ENCODE results near the gene SPIN2A.
"Not testable (repeated sequence)": the region's sequence is repeated elsewhere in the genome, so short reads cannot be mapped to it uniquely, and the experiment has no call there.

The SPIN2A gene

DNA sequence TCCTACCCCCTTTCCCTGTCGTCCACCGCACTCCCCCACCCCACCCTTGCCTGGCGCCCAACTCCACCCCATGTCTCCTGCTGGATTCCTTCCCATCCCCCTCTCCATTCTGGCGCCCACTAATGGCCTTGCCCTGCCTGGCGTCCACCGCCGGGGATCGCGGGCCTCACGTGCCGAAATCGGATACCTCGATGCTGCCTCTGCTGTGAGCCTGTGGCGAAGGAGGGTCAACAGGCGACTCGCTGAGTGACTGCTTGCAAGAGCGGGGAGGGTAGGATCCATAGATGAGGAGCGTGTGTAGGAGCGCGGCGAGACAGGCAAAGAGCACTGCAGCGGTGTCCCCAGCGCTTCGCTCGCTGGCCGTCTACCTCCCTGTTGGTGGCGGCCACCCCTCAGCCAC is at the start of gene SPIN2A:
TSS of gene SPIN2A (minus strand) at position 325 of the 400 bp plus-strand sequence. CDS start 800 bp downstream, outside the sequence.
- not testable (repeated sequence) for H3K27ac ChIP-seq; DNase-seq (ENCODE audit: low spot score)
- peak within 1 kb of the TSS; percentile 59 for H3K4me3 ChIP-seq

DNA sequence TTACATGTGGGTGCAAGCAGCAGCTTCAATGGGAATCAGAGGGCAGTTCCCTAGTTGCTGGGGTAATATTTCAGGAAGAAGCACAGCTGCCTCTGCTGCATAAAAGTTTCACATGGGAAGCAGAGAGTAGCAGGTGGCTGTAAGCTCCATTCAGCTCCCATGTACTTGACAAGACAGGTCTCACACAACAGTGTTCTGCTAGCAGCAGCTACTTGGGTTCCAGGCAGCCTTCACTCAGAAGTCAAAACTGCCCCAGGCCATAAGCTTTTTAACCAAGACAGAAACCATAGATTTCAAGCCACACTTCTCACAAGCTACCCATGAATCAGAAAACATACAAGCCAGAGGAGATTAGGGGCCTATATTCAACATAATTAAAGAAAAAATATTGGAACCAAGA is 41.4 kb upstream of the SPIN2A start:
- TF ChIP-seq, protein P1, sequence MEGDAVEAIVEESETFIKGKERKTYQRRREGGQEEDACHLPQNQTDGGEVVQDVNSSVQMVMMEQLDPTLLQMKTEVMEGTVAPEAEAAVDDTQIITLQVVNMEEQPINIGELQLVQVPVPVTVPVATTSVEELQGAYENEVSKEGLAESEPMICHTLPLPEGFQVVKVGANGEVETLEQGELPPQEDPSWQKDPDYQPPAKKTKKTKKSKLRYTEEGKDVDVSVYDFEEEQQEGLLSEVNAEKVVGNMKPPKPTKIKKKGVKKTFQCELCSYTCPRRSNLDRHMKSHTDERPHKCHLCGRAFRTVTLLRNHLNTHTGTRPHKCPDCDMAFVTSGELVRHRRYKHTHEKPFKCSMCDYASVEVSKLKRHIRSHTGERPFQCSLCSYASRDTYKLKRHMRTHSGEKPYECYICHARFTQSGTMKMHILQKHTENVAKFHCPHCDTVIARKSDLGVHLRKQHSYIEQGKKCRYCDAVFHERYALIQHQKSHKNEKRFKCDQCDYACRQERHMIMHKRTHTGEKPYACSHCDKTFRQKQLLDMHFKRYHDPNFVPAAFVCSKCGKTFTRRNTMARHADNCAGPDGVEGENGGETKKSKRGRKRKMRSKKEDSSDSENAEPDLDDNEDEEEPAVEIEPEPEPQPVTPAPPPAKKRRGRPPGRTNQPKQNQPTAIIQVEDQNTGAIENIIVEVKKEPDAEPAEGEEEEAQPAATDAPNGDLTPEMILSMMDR (IDR thresholded peaks at IDR 0.05), result no peak
- DNase-seq (ENCODE audit: low spot score), result no peak
- Histone ChIP-seq H3K27ac (no peak overlapping the region), H3K4me3 (no peak overlapping the region)

DNA sequence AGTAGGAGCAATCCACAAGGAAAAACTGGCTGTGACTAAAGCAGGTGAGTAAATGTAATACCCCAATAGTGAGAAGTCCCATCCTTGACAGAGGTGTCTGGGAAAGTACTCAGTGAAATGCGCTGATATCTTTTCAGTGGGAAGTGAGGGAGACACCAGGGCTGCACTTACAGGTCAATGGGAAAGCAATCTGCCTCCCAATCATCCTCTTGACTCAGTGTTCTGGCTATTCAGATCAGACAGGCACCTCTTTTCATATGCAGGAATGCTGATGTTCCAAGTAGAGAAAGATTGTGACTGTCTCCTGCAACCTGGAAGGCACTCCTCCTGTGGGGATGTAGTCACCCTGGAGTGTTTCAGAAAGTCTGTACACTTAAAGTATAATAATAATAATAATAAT is 39.9 kb upstream of the SPIN2A start:
- Histone ChIP-seq H3K4me3 (no peak overlapping the region), H3K27ac (no peak overlapping the region)
- DNase-seq (ENCODE audit: low spot score), result no peak
- TF ChIP-seq, protein P1 (IDR thresholded peaks at IDR 0.05), result no peak

DNA sequence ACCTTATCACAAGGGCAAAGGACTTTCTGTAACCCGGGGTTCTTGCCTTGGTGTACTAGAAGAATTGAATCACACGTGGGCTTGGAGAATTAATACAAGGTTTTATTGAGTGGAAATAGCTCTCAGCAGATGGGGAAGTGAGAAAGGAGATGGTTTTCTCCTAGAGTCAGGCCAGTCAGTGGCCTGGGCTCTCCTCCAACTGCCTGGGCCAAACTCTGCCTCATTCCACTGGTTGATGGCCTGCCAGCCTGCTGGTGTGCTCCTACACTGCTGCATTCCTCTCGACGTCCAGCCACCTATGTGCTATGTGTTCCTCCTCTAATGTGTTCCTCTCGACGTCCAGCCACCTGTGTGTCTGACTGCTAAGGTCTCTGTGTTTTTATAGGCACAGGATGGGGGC is 35.3 kb upstream of the SPIN2A start:
- Histone ChIP-seq H3K27ac (no peak overlapping the region), H3K4me3 (no peak overlapping the region)
- DNase-seq (ENCODE audit: low spot score), result no peak
- TF ChIP-seq, protein P1 (IDR thresholded peaks at IDR 0.05), result no peak

DNA sequence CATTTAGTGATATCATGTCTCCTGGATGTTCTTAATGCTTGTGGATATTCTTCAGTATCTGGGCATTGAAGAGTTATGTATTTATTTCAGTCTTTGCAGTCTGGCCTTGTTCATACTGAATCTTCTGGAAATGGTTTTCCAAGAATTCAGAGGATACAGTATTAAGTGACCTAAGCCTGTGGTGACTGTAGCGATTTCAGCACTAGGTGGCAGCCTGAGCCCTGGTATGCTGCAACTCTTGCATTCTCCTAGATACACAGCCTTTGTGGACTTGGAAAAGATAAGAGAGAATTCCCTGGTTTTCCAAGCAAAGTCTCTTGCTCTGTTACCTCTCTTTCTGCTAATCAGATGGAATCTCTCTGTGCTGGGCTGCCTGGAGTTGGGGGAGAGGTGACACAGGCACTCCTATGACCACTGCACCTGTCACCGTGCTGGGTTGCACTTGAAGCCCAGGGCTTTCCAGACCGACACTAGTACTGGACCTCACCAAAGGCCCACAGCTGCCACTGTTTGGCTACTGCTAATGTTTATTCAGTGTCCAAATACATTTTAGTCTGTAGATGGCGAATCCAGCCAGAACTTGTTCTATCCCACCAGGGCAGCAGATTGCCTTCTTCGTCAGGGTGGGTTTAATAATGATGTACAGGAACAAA is 19.3 kb upstream of the SPIN2A start:
- DNase-seq (ENCODE audit: low spot score), result no peak
- TF ChIP-seq, protein P1 (IDR thresholded peaks at IDR 0.05), result no peak
- H3K4me3 ChIP-seq, result no peak overlapping the region
- no peak overlapping the region for H3K27ac ChIP-seq

DNA sequence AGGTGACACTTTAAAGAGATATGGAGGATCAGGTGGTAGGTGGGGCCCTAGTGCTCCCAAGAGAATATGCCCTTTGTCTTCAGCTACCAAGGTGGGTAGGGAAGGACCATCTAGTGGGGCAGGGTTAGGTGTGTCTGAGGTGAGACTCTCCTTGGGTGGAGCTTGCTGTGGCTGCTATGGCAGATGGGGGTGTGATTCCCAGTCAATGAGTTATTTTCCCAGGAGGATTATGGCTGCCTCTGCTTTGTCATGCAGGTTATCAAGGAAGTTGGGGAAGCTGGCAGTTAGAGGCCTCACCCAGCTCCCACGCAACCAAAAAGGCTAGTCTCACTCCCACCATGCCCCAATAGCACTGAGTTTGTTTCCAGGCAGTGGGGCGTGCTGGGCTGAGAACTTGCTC is 18.0 kb upstream of the SPIN2A start:
- H3K4me3 ChIP-seq, result no peak overlapping the region
- no peak overlapping the region for H3K27ac ChIP-seq
- DNase-seq (ENCODE audit: low spot score), result no peak
- TF ChIP-seq, protein P1 (IDR thresholded peaks at IDR 0.05), result no peak

DNA sequence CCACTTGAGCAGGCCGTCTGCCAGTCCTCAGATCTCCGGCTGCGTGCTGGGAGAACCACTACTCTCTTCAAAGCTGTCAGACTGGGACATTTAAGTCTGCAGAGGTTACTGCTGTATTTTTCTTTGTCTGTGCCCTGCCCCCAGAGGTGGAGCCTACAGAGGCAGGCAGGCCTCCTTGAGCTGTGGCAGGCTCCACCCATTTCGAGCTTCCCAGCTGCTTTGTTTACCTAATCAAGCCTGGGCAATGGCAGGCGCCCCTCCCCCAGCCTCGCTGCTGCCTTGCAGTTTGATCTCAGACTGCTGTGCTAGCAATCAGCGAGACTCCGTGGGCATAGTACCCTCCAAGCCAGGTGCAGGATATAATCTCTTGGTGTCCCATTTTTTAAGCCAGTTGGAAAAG is 15.0 kb upstream of the SPIN2A start:
- H3K4me3 ChIP-seq; H3K27ac ChIP-seq; DNase-seq (ENCODE audit: low spot score): not testable (repeated sequence)

DNA sequence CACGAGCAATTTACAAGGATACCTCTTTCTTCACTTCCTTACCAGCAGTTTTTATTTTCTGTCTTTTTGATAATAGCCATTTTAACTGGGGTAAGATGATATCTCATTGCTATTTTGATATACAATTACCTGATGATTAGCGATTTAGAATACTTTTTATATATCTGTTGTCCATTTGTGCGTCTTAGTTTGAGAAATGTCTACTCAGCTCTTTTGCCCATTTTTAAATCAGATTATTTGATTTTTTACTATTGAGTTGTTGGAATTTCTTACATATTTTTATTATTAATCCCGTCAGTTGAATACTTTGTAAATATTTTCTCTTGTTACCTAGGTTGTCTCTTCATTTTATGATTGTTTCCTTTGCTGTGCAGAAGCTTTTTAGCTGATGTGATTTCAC is 1.5 kb upstream of the SPIN2A start:
- TF ChIP-seq, protein P1 (IDR thresholded peaks at IDR 0.05), result no peak
- Histone ChIP-seq H3K4me3 (no peak overlapping the region), H3K27ac (no peak overlapping the region)
- DNase-seq (ENCODE audit: low spot score), result no peak
